SU-DHL-6 (cell line): ENCODE data around the gene INO80B.

Experiments
- H2AFZ ChIP-seq: fragments of 200-600 bp; sonication (generic); 2 replicates; pipeline ENCODE4 v1.6.1; 2014; ENCODE audit warnings: low read depth, mild to moderate bottlenecking, moderate library complexity, mixed read lengths, antibody characterized with exemption, low read length; ENCODE audit not compliant: severe bottlenecking
- H3F3A ChIP-seq: fragments of 200-600 bp; shearing (Covaris generic); 2 replicates; pipeline ENCODE4 v1.6.0; 2016; ENCODE audit warnings: antibody characterized with exemption, mild to moderate bottlenecking; ENCODE audit not compliant: insufficient read depth
- H3K27ac ChIP-seq: fragments of 200-600 bp; sonication (generic); 2 replicates; pipeline ENCODE4 v1.5.1; 2016; ENCODE audit warnings: low read depth, mild to moderate bottlenecking, low read length, moderate library complexity, mixed read lengths
- H3K27me3 ChIP-seq: fragments of 200-600 bp; sonication (generic), shearing (Covaris generic); 2 replicates; pipeline ENCODE4 v1.6.0; 2014; ENCODE audit warnings: mild to moderate bottlenecking, low read length
- H3K36me3 ChIP-seq: fragments of 200-600 bp; sonication (generic); 2 replicates; pipeline ENCODE4 v1.6.1; 2014; ENCODE audit warnings: mild to moderate bottlenecking, low read length, mixed read lengths
- H3K4me2 ChIP-seq: fragments of 300-600, 200-600 bp; shearing (Covaris generic), sonication (generic); 2 replicates; pipeline ENCODE4 v1.6.0; 2014; ENCODE audit warnings: low read length, low read depth, mild to moderate bottlenecking; ENCODE audit not compliant: poor library complexity, severe bottlenecking
- H3K4me3 ChIP-seq: fragments of 200-600 bp; sonication (generic); 2 replicates; pipeline ENCODE4 v1.5.1; 2014; ENCODE audit warnings: antibody characterized with exemption, low read length, mild to moderate bottlenecking, mixed read lengths; ENCODE audit not compliant: insufficient read depth, poor library complexity, severe bottlenecking
- H3K79me2 ChIP-seq: fragments of 200-600 bp; sonication (generic); 2 replicates; pipeline ENCODE4 v1.6.1; 2014; ENCODE audit warnings: mild to moderate bottlenecking, low read length, moderate library complexity; ENCODE audit not compliant: insufficient read depth
- H3K9ac ChIP-seq: fragments of 200-600 bp; sonication (generic); 2 replicates; pipeline ENCODE4 v1.7.0; 2014; ENCODE audit warnings: mild to moderate bottlenecking, low read length
- H3K9me2 ChIP-seq: fragments of 200-600 bp; sonication (generic); replicated peaks from 2 replicates; pipeline ENCODE4 v1.6.1; 2014; ENCODE audit warnings: low read length; ENCODE audit not compliant: insufficient read depth
- H3K9me3 ChIP-seq: fragments of 200-600 bp; sonication (generic); 2 replicates; pipeline ENCODE4 v1.6.1; 2014; ENCODE audit warnings: low read length, mixed read lengths; ENCODE audit not compliant: insufficient read depth
- H4K20me1 ChIP-seq: fragments of 200-600 bp; sonication (generic); 2 replicates; pipeline ENCODE4 v1.6.1; 2014; ENCODE audit warnings: low read depth, mild to moderate bottlenecking, antibody characterized with exemption, low read length, moderate library complexity, mixed read lengths
- EZH2phosphoT487 ChIP-seq: fragments of 200-600 bp; sonication (generic), shearing (Covaris generic); conservative IDR thresholded peaks from 2 replicates; pipeline ENCODE4 v1.6.1; 2018; ENCODE audit warnings: mild to moderate bottlenecking, antibody characterized with exemption, low read length, moderate library complexity, mixed read lengths
- TF ChIP-seq, protein P1 (sequence below): fragments of 200-600 bp; sonication (generic); IDR thresholded peaks from one replicate; pipeline ENCODE4 v1.5.1; 2017; ENCODE audit warnings: antibody characterized with exemption, mild to moderate bottlenecking, low read length, moderate library complexity; ENCODE audit not compliant: insufficient read depth, poor library complexity, severe bottlenecking

INO80B gene

DNA sequence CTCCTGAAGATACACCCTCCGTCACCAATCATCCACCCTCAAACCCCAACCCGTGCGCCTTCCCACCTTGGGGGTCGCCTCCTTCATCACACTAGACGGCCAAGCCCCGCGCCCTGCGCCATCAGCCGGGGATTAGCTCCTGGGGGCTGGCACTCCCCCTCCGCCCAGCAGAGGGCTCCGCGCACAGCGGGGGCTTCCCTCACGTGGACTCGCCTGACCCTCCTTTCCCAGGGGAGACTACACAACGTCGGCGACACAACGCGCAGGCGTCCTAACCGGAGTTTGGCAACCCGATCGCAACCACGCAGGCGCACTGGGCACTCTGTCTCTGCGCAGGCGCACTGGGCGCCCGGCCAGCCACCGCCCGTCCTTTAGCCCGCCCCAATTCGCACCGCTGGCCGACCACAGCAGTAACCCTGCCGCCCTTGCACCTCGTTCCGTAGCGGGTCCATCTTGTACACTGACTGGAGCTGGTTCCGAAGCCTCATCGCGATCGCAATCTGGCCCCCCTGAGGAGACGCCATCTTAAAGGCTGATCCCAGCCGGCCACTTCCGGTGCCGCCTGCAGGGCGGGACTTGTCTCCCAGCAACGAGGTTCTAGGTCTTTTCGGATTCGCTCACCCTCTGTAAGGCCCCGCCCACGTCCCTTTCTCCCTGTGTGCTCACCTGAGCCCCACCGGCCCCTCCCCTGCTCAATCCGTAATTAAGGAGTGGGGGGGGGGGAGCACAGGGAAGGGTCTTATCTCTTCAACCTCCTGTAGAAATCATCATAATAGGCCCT is 52.4 kb downstream of the INO80B start, which contains the start of gene PCGF1:
Gene PCGF1 (minus strand): TSS at position 551 of the 781 bp plus-strand sequence. CDS start 27 bp downstream, at position 524.
- Histone ChIP-seq H2AFZ (peak within 1 kb of the TSS; percentile 98), H3K4me2 (peak within 1 kb of the TSS; percentile 66), H3K9me3 (no peaks in the 10 kb centered on the region), H3K9ac (peak within 1 kb of the TSS; percentile 68), H3F3A (peaks cover 4% of the 10 kb centered on the region; the same call in 1 of the 2 replicates), H3K27me3 (no peaks in the 10 kb centered on the region), H3K36me3 (no peaks in the 10 kb centered on the region), H3K4me3 (peak within 1 kb of the TSS; percentile 70), H3K79me2 (0 out of 2 replicates have a peak, but pooled peaks cover 3% of the 10 kb centered on the region), H3K9me2 (no peaks in the 10 kb centered on the region), H3K27ac (peak within 1 kb of the TSS; percentile 90), H4K20me1 (no peaks in the 10 kb centered on the region)
- TF ChIP-seq EZH2phosphoT487 = no peak
- TF ChIP-seq, protein P1, sequence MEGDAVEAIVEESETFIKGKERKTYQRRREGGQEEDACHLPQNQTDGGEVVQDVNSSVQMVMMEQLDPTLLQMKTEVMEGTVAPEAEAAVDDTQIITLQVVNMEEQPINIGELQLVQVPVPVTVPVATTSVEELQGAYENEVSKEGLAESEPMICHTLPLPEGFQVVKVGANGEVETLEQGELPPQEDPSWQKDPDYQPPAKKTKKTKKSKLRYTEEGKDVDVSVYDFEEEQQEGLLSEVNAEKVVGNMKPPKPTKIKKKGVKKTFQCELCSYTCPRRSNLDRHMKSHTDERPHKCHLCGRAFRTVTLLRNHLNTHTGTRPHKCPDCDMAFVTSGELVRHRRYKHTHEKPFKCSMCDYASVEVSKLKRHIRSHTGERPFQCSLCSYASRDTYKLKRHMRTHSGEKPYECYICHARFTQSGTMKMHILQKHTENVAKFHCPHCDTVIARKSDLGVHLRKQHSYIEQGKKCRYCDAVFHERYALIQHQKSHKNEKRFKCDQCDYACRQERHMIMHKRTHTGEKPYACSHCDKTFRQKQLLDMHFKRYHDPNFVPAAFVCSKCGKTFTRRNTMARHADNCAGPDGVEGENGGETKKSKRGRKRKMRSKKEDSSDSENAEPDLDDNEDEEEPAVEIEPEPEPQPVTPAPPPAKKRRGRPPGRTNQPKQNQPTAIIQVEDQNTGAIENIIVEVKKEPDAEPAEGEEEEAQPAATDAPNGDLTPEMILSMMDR = peak; percentile 68
